Limb (tissue), 2 donors: ENCODE results near the gene HES4.
A peak's percentile ranks its signal among the peaks of the same experiment; 100 is the strongest.
"Not testable (repeated sequence)": the region's sequence is repeated elsewhere in the genome, so short reads cannot be mapped to it uniquely, and the experiment has no call there.

Experiments used
- DNase-seq, 2 donors: peaks; one replicate each; pipeline ENCODE4 v3.0.0-alpha.2; 2016; ENCODE audit errors: extremely low spot score in 2 of 2

HES4 gene

DNA sequence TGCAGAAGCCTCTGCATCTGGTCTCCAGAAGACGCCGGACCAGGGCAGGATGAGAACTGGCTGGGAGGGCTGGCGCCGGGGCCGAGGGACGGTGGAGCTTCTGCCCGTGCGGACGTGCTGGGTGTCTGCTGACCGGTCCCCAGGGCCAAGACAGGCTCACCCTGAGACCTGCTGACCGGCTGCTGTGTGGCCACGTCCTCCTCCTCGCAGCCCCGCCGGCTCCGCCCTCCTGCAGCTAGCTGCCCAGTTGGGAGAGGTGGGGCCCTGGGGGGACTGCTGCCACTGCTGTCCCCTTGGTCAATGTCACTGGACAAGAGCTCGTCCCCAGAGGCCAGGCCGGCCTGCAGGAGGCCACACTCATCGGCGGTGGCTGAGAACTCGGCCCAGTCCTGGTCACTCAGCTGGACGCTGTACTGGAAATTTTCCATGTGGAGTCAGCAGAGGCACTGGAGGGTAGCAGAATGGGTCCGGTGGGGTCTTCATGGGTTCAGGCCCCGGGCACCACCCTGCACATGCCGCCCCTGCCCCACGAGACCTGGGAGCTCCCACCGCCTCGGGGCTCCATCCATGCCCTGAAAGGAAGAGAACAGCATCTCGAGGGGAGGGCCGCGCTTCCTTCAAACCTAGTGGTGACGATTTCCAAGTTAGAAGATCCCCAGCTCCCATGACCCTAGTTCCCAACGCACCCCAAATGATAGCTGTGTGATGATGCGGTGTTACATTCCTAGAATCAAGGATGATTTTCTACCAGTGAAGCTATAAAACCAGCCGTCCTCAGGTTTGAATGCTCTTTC is 19.1 kb downstream of the HES4 start:
- DNase-seq: no peak

DNA sequence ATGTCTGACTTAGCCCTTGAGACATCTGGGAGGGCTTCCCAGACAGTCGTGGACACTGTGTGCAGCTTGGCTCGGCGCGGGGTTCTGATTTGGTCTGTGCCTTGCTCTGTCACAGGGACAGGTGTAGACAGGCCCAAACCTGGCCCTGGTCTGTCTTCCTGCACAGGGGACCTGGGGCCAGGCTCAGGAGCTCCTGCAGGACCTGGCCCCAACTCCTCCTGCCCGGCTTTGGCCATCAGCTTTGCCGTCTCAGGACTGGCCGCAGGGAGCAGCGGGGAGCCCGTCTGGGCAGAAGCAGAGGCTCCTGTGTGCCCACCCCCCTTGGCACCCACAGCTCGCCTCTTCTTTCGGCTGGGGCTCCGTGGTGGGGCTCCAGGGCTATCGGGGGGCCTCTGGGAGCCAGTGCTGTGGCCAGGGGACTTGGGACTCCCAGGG is 19.7 kb downstream of the HES4 start:
- DNase-seq: peak in 1 of 2 donors; percentile 32

GRCh38 chr1:979744-980072 is 20.2 kb downstream of the HES4 start:
- no peak for DNase-seq

DNA sequence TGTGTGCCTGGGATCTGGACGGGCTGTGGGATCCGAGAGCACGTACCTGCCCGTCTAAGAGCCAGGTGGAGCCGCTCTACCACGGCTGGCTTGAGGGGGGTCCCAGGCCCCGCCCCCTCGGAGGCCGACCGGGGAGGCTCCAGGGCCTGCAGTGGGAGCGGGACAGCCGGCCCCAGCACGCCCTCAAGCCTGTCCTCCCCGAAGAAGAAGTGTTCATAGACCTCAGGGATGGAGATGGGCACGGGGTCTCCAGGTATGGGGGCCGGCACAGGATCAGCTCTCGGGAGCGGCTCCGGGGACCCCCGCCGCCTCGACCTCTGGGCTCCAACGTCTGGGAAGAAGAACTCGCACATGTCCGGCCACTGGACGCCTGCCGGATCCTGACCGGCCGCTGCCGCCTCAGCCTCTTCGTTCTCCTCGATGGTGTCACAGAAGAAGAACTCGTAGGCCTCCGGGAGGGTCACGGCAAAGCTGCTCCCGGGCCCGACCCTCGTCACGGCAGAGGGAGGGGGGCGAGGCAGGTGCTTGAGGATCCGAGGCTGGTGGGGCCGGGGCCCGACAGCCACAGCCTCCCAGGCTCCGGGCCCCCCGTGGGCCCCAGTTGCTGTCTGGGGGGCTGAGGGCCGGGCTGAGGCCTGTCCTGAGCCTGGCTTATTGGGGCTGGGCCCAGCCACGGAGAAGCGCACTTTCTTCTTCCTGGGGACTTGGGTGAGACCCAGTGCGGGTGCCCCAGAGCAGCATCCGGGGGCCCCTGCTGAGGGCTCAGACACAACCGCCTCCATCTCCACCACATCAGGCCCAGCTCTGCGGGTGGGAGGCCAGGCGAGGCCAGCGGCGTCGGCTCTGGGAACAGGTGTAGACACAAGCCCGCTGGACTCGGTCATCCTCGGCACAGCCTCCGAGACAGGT is 20.8 kb downstream of the HES4 start:
- DNase-seq: peak in 1 of 2 donors; percentile 26

GRCh38 chr1:978069-978834 is 21.6 kb downstream of the HES4 start:
- peak in 1 of 2 donors; percentile 28 for DNase-seq

- not testable (repeated sequence) for DNase-seq
Measured at GRCh38 chr1:976791-977190, 23.1 kb downstream of the HES4 start.

DNA sequence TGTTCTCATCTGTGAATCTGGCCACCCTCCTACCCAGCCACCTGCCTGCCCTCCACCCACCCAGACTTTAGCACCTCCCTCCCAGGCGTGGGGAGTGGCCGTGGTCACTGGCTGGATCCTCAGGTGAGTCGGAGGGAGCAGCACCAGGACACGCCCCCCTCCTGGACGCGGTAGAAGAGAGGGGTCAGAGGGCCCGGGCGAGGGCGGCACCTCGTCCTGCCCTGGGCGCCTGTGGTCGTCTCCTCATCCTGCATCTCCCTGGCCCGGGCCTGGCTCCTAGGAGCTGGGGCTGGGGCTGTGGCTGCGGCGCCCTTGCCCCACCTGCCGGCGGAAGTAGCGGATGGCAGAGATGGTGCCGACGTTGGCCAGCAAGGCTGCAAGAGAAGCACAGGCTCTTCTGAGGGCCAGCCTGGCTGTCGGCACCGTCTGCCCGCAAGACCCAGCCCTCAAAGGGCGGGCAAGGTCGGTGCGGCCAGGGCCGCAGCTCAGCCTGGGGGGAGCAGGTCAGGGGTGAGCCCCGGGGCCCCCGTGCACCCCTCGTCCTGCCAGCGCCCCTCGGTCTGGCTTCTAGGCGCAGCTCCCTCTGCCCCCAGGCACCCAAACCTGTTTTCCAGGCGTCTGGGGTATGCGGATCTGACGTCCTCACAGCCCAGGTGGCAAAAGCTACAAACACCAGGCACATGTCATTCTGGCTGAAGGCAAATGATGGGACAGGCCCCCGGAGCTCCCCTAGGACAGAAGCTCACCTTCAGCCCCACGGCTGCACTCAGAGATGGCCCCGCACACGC is 23.8 kb downstream of the HES4 start:
- DNase-seq: peak; percentile 51 to 87

- peak in 1 of 2 donors; percentile 29 for DNase-seq
Measured at GRCh38 chr1:975365-975764, 24.5 kb downstream of the HES4 start.

- peak in 1 of 2 donors; percentile 33 for DNase-seq
Measured at GRCh38 chr1:974687-975328, 25.1 kb downstream of the HES4 start.

DNA sequence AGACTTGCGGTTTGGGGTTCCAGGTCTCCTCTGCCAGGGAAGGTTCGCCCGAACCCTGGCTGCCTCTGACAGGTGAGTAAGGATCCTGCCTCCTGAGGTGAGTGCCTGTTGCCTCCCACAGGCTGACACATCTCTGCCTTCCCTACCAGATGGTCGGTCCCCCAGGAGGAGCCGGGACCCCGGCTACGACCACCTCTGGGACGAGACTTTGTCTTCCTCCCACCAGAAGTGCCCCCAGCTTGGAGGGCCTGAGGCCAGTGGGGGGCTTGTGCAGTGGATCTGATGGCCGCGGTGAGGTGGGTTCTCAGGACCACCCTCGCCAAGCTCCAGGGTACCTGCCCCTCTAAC is 25.6 kb downstream of the HES4 start:
- DNase-seq: no peak

DNA sequence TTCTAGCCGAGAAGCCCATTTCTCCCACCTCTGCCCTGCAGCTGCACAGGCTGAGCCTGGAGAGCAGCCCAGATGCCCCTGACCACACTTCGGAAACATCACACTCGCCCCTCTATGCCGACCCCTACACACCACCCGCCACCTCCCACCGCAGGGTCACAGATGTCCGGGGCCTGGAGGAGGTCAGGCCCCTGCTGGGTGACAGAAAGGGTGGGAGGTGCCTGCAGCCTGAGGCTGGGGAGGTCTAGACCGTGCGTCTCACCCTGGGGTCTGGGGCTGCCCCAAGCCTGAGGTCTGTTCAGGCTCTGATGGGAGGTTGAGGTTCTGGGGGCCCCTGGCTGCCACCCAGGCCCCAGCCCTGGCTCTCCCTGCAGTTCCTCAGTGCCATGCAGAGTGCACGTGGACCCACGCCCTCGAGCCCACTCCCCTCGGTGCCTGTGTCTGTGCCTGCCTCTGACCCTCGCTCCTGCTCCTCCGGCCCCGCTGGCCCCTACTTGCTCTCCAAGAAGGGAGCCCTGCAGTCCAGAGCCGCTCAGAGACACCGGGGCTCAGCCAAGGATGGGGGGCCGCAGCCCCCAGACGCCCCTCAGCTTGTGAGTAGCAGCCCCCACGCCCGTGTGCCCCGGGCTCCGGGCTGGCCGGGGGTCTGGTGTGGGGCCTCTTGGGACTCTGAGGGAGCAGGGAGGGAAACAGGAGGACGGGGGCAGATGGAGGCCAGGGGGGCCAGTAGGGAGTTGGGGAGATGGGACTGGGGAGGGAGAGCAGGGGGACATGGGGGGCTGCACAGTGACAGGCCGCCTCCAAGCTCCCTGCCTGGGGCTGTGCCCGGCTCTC is 26.2 kb downstream of the HES4 start:
- no peak for DNase-seq

DNA sequence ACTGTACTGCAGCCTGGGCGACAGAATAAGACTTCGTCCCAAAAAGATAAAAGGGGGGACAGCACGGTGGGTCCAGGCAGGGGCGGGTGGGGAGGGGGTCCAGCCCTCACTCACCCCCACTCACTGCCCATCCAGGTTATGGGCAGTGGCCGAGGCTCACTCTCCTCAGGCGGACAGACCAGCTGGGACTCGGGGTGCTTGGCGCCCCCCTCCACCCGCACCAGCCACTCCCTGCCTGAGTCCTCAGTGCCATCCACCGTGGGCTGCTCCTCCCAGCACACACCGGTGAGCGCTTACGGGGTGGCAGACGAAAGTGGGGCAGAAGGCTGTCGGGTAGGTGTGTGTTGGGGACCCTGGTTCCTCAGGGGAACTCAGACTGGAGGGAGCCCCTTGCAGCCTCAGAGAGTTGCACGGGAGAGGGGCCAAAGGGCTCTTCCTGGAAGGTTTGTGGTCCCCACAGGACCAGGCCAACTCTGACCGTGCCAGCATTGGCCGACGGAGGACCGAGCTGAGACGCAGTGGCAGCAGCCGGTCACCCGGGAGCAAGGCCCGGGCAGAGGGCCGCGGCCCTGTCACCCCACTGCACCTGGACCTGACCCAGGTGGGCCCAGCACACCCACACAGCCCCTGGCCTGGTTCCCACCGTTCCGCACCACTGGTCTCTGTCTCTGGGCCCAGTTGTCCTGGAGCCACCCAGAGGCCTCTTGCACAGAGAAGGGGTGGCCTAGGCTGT is 27.0 kb downstream of the HES4 start:
- no peak for DNase-seq

DNA sequence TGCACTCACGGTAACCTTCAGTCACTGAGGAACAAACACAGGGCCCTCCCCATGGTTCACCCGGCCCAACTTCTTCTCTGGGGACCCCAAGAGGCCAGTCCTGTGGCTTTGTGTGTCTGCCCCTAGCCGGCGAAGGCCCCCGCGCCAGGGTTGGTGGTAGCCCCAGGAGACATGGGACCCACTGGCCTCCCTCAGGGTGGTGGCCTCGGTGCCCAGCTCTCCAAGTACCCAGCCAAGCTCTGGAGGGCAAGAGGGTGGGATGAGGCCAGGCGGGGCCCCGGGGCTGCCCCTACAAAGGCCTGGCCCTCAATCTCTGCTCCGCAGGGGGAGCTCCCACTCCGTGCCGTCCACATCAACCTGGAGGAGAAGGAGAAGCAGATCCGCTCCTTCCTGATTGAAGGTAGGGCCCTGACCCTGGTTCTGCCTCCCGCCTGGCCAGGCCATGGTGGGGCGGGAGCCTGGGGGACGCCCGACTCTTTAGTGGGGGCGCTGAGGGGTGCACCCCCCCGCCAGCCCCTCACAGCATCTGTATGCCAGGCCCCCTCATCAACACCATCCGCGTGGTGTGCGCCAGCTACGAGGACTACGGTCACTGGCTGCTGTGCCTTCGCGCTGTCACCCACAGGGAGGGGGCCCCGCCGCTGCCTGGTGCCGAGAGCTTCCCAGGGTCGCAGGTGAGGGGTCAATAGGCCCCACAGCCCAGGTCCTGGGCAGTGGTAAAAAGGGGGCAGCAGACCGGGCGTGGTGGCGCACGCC is 28.0 kb downstream of the HES4 start:
- no peak for DNase-seq

DNA sequence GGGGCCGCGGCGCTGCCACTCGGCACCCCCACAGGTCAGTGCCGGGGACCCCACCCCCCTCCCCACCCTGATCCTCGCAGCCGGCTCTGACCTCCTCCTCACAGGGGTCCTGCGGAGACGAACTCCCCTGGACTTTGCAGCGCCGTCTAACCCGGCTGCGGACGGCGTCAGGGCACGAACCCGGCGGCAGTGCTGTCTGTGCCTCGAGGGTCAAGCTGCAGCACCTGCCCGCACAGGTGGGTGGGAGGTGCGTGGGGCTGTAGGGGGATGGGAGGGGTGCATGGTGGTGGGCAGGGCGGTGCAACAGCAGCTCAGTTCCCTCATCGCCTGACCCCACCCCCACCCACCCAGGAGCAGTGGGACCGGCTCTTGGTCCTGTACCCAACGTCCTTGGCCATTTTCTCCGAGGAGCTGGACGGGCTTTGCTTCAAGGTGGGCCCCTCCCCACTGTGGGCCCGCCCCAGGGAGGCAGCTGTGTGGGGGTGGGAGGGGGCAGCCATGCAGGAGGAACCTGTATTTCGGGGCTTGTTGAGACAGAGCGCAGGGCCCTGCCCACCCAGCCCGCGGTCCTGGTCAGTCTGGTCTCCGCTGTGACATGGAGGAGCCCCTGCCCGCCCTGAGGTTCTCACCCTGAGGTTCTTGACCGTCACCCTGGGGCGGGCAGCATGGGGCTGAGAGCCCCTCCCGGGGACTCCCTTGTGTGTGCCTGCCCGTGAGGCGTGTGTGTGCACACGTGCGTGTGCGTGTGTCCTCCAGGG is 28.7 kb downstream of the HES4 start:
- DNase-seq: no peak

DNA sequence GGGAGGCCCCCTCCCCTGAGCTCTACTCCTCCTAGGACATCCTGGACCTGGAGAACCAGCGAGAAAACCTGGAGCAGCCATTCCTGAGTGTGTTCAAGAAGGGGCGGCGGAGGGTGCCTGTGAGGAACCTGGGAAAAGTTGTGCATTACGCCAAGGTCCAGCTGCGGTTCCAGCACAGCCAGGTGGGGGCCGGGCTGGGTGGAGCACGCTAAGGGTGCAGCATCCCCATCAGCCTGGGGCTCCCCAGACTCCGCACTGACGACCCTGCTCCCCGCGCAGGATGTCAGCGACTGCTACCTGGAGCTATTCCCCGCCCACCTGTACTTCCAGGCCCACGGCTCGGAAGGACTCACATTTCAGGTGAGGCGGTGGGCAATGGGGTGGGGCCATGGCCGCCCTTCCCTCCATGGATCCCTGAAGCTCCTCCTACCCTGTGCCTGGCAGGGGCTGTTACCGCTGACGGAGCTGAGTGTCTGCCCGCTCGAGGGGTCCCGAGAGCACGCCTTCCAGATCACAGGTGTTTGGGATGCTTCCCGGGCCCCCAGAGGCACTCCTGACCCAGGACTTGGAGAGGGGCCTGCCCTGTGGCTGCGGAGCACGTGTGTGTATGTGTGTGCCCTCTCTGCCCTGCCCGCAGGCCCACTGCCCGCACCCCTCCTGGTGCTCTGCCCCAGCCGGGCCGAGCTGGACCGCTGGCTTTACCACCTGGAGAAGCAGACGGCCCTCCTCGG is 29.5 kb downstream of the HES4 start:
- no peak for DNase-seq

DNA sequence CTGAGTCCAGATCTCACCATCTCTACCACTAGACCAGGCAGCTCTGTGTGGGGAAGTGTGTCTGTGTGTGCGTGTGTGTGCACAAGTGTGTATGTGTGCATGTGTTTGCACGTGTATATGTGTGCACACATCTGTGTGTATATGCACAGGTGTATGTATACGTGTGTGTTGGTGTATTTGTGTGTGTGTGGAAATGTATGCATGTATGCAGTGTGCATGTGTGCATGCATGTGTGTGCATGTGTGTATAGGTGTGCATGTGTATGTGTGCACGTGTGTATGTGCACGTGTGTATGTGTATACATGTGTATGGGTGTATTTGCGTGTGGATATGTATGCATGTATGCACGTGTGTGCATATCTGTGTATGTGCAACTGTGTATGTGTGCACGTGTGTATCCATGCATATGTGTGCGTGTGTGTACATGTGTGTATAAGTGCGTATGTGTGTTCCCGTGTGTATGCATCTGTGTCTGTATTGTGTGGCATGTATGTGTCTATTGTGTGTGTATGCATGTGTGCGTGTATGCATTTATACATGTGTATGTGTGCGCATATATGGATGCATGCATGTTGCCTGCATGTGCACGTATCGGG is 30.5 kb downstream of the HES4 start:
- no peak for DNase-seq
